Panc1 (cell line): ENCODE data around the gene AKIRIN2.

ENCODE experiments used
- SIN3A ChIP-seq: IDR thresholded peaks from 2 replicates; pipeline ENCODE4 v1.6.1; 2012; ENCODE audit warnings: low read depth, mild to moderate bottlenecking, low read length, moderate library complexity, borderline replicate concordance; ENCODE audit not compliant: insufficient read depth
- TCF7L2 ChIP-seq: IDR thresholded peaks from 2 replicates; pipeline ENCODE4 v1.6.1; 2011; ENCODE audit warnings: mild to moderate bottlenecking, low read depth, low read length, inconsistent platforms
- TF ChIP-seq, protein P1 (sequence below), 2 experiments: IDR thresholded peaks; 2 replicates each; pipeline ENCODE4 v1.6.1; 2011 to 2012; ENCODE audit warnings: low read depth in 2 of 2, control low read depth in 1 of 2, low read length in 1 of 2, mild to moderate bottlenecking in 1 of 2, moderate library complexity in 1 of 2; ENCODE audit not compliant: insufficient read depth in 1 of 2
- TF ChIP-seq, protein P2 (sequence below): fragments of 450-650 bp; IDR thresholded peaks from 2 replicates; pipeline ENCODE4 v1.5.1; 2017; ENCODE audit warnings: mild to moderate bottlenecking

DNA sequence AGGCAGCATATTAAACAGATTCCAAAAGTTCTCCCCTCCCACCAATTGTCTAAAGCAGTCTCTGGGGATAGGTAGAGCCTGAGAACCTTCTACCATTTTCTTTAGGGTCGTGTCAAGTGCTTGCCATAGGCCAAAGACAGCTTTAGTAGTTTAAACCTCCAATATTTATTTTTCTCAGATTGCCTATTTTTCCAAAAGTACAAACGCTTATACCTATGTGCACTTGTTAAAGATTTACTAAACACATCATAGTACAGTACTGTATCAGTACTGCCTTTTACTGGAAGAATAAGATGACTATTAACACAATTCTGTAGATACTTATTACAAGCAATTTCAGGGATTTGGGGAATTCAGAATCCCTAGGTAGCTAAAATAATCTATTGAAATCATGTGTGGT is 29.4 kb downstream of the AKIRIN2 start:
- TF ChIP-seq, protein P1, sequence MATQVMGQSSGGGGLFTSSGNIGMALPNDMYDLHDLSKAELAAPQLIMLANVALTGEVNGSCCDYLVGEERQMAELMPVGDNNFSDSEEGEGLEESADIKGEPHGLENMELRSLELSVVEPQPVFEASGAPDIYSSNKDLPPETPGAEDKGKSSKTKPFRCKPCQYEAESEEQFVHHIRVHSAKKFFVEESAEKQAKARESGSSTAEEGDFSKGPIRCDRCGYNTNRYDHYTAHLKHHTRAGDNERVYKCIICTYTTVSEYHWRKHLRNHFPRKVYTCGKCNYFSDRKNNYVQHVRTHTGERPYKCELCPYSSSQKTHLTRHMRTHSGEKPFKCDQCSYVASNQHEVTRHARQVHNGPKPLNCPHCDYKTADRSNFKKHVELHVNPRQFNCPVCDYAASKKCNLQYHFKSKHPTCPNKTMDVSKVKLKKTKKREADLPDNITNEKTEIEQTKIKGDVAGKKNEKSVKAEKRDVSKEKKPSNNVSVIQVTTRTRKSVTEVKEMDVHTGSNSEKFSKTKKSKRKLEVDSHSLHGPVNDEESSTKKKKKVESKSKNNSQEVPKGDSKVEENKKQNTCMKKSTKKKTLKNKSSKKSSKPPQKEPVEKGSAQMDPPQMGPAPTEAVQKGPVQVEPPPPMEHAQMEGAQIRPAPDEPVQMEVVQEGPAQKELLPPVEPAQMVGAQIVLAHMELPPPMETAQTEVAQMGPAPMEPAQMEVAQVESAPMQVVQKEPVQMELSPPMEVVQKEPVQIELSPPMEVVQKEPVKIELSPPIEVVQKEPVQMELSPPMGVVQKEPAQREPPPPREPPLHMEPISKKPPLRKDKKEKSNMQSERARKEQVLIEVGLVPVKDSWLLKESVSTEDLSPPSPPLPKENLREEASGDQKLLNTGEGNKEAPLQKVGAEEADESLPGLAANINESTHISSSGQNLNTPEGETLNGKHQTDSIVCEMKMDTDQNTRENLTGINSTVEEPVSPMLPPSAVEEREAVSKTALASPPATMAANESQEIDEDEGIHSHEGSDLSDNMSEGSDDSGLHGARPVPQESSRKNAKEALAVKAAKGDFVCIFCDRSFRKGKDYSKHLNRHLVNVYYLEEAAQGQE (IDR thresholded peaks at IDR 0.05; ENCODE audit: insufficient read depth in 1 of 2, low read depth in 2 of 2, low read length in 1 of 2) = no peak
- TF ChIP-seq, protein P2, sequence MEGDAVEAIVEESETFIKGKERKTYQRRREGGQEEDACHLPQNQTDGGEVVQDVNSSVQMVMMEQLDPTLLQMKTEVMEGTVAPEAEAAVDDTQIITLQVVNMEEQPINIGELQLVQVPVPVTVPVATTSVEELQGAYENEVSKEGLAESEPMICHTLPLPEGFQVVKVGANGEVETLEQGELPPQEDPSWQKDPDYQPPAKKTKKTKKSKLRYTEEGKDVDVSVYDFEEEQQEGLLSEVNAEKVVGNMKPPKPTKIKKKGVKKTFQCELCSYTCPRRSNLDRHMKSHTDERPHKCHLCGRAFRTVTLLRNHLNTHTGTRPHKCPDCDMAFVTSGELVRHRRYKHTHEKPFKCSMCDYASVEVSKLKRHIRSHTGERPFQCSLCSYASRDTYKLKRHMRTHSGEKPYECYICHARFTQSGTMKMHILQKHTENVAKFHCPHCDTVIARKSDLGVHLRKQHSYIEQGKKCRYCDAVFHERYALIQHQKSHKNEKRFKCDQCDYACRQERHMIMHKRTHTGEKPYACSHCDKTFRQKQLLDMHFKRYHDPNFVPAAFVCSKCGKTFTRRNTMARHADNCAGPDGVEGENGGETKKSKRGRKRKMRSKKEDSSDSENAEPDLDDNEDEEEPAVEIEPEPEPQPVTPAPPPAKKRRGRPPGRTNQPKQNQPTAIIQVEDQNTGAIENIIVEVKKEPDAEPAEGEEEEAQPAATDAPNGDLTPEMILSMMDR = no peak
- TF ChIP-seq SIN3A (no peak), TCF7L2 (no peak)
